Spinal cord (tissue), 10 donors: ENCODE data around the gene RIN1. TPM values are rescaled to one million over a fixed set of nuclear protein-coding genes. Genes with fewer than 3 reads are reported as not detected.
"Not testable (repeated sequence)": the region's sequence is repeated elsewhere in the genome, so short reads cannot be mapped to it uniquely, and the experiment has no call there.

Experiments used
- DNase-seq, 6 donors: peaks; one replicate each; pipeline versions ENCODE4 v3.0.0 to v3.0.0-alpha.2; 2013 to 2015; ENCODE audit warnings: low spot score in 6 of 6, low read depth in 4 of 6
- H3K27ac ChIP-seq: one replicate; pipeline ENCODE4 v1.5.1; 2013; ENCODE audit warnings: low read depth, low read length, control low read depth
- H3K27me3 ChIP-seq: one replicate; pipeline ENCODE4 v1.6.1; 2013; ENCODE audit warnings: low read length; ENCODE audit not compliant: control insufficient read depth, insufficient read depth
- H3K36me3 ChIP-seq: one replicate; pipeline ENCODE4 v1.6.1; 2013; ENCODE audit warnings: low read length; ENCODE audit not compliant: control insufficient read depth, insufficient read depth
- H3K4me1 ChIP-seq: one replicate; pipeline ENCODE4 v1.6.1; 2013; ENCODE audit warnings: low read length; ENCODE audit not compliant: control insufficient read depth, insufficient read depth
- H3K4me3 ChIP-seq: one replicate; pipeline ENCODE4 v1.5.1; 2013; ENCODE audit warnings: low read depth, low read length, control low read depth
- H3K9me3 ChIP-seq: one replicate; pipeline ENCODE4 v1.6.1; 2013; ENCODE audit warnings: low read length; ENCODE audit not compliant: control insufficient read depth, insufficient read depth
- WGBS: methylation state at CpG from one replicate; pipeline ENCODE4 v1.1.5; 2013; ENCODE audit warnings: missing lambda C conversion rate; ENCODE audit not compliant: insufficient coverage; 5-methylcytosine and 5-hydroxymethylcytosine counted together
- polyA plus RNA-seq, 2 donors: library from polyadenylated mRNA; unstranded; fragments of 120-200 nt; gene quantifications; one replicate each; pipeline ENCODE4 v1.2.1, GENCODE V29; 2013; ENCODE audit not compliant: insufficient read length in 2 of 2
- total RNA-seq, 2 donors: library from RNA; depleted of rRNA in 1 of 2; stranded (reverse); fragments of 120-200 nt in 1 of 2; fragments of >200 nt in 1 of 2; gene quantifications; one replicate each; pipeline versions ENCODE4 v1.2.3 to v1.2.4, GENCODE V29; 2013 to 2014
- donor health status: healthy.

RIN1 gene
- total and polyA plus RNA-seq, 4 donors = 0.79 to 3.2 (median 2.3) TPM

DNA sequence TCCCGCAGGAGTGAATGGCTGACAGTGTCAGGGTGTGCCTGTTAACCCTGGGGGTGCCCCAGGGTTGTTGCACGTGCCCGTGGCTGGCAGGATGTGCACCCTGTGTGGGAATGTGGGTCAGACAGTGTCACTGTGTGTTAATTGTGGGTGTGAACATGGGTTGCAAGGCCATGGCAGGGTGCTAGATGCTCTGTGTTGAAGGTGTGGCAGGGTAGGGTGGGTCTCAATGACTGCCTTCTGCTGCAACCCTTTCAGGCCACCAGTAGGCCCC is 8.3 kb downstream of the RIN1 start:
- Histone ChIP-seq H3K36me3 (peaks cover 13% of the 10 kb centered on the region), H3K4me3 (no peak overlapping the region), H3K9me3 (no peaks in the 10 kb centered on the region), H3K27ac (peak overlapping the region; percentile 67), H3K4me1 (peaks cover 34% of the 10 kb centered on the region), H3K27me3 (no peaks in the 10 kb centered on the region)
- 85% methylated on average over 3 of the region's 3 CpGs for WGBS
- DNase-seq = no peak

DNA sequence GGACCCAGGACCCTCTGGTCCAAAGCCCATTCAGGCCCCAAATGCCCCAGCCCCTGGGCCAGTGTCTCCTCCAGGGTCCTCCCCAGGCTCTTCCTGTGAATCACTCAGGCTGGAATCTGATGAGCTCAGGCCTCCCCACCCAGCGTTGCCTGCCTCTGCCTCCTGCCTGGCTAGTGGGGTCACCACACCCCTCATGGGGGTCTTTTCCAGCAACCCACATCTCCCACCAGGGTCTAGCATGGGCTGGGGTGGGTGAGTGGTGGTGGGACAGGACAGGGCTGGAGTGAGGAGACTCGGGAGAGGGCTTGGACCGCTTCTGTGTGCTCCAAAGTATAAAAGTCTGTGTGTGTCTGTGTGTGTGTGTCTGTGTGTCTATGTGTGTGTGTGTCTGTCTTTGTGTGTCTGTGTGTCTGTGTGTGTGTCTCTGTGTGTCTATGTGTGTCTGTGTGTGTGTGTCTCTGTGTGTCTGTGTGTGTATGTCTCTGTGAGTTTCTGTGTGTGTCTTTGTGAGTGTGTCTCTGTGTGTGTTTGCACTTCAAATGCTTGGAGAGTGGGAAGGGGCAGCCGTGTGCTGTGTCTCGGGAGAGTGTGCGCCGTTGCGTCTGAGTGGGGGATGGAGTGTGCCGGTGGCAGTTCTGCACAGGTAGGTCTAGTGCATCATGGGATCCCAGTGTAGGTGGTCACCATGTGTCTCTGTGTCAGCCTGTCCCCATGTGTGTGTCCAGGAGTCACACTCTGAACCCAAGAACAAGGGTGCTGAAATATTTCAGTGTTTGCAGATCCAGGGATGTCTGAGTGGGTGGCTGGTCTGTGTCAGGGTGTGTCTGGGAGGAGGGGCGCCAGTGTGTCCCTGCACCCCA is 8.8 kb downstream of the RIN1 start:
- peak overlapping the region; percentile 67 for H3K27ac ChIP-seq
- peaks cover 8% of the 10 kb centered on the region for H3K36me3 ChIP-seq
- no peak overlapping the region for H3K4me3 ChIP-seq
- H3K27me3 ChIP-seq = no peaks in the 10 kb centered on the region
- peaks cover 34% of the 10 kb centered on the region for H3K4me1 ChIP-seq
- no peaks in the 10 kb centered on the region for H3K9me3 ChIP-seq
- WGBS = 80% methylated on average over 9 of the region's 10 CpGs
- no peak for DNase-seq

GRCh38 chr11:66326261-66327111 is 9.7 kb downstream of the RIN1 start:
- H3K27me3 ChIP-seq = no peaks in the 10 kb centered on the region
- DNase-seq = peak in 1 of 6 donors; percentile 32
- H3K4me3 ChIP-seq = no peak overlapping the region
- peaks cover 34% of the 10 kb centered on the region for H3K4me1 ChIP-seq
- H3K9me3 ChIP-seq = no peaks in the 10 kb centered on the region
- 34% methylated on average over 14 of the region's 21 CpGs for WGBS
- no peaks in the 10 kb centered on the region for H3K36me3 ChIP-seq
- peak overlapping the region; percentile 67 for H3K27ac ChIP-seq

DNA sequence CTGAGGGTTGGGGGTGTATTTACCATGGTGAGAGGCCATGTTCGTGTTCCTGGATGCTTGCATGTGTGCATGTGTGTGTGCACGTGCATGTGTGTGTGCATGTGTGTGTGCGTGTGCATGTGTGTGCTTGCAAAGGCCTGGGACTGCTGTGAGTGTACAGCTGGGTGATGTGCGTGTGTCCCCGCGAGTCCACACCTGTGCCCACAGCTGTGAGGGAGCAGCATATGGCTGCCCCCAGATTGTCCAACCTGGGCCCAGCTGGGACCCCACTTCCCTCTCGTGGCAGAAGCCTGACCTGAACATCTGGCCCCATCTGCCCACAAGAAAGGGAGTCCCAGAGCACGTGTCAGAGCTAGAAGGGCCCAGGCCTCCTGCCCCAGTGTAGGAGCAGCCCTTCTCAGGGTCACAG is 11.0 kb downstream of the RIN1 start:
- Histone ChIP-seq H3K27me3 (no peaks in the 10 kb centered on the region), H3K36me3 (no peaks in the 10 kb centered on the region), H3K27ac (no peak overlapping the region), H3K4me3 (no peak overlapping the region), H3K9me3 (no peaks in the 10 kb centered on the region), H3K4me1 (peaks cover 34% of the 10 kb centered on the region)
- no peak for DNase-seq
- 85% methylated on average over 8 of the region's 8 CpGs for WGBS

- Histone ChIP-seq H3K9me3 (no peaks in the 10 kb centered on the region), H3K36me3 (no peaks in the 10 kb centered on the region), H3K27ac (no peak overlapping the region), H3K27me3 (no peaks in the 10 kb centered on the region), H3K4me3 (no peak overlapping the region), H3K4me1 (peaks cover 34% of the 10 kb centered on the region)
- 100% methylated on average over 1 of the region's 10 CpGs for WGBS
- no peak for DNase-seq
These were observed 11.6 kb downstream of the RIN1 start for GRCh38 chr11:66324664-66325063.

DNA sequence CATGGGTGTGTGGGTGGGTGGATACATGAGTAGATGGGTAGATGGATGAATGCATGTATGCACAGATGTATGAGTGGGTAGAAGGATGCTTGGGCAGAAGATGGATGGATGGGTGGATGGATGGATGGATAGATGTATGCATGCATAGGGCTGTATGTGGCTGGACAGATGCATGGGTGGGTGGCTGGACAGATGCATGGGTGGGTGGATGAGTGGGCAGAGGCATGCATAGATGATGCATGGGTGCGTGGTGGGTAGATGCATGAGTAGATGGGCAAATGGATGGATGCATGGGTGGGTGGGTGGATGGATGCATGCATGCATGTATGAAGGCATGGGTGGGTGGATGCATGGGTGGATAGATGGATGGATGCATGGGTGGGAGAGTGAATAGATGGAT is 12.6 kb downstream of the RIN1 start:
- peaks cover 35% of the 10 kb centered on the region for H3K4me1 ChIP-seq
- H3K27ac ChIP-seq = no peak overlapping the region
- no peak overlapping the region for H3K4me3 ChIP-seq
- no peak for DNase-seq
- H3K27me3 ChIP-seq = no peaks in the 10 kb centered on the region
- no peaks in the 10 kb centered on the region for H3K9me3 ChIP-seq
- H3K36me3 ChIP-seq = no peaks in the 10 kb centered on the region
- 100% methylated on average over 1 of the region's 1 CpG for WGBS

DNA sequence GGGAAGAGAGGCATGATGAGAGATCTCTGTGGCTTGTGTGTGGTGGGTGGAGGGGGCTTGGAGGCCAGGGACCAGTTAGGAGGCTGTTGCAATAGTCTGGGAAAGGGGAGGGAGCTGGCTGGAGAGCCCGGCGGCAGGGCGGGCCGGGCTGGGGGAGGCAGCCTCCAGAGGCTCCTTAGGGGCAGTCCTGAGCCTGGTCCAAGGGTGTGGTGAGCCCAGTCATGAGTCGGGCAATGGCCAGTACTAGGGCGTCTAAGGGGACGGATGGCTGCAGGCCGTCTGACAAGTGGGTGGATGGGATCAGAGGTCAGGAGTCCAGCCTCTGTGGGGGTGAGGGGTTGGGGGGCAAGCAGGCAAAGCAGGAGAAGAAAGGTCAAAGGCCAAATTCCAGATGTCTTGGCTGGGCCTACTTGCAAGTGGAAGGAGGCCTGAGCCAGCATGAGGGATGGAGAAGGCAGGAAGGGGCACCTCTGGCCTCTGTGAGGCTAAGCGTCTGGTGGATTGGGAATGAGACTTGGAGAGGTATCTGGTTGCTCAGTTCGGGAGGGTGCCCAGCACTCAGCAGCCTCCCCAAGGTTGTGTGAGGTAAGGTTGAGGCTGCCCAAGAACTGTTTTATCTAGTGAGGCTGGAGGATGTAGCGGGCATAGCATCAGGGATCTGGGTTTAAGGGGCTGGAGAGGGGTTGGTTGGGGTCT is 13.4 kb downstream of the RIN1 start:
- no peak for DNase-seq
- Histone ChIP-seq H3K4me1 (peaks cover 35% of the 10 kb centered on the region), H3K27me3 (no peaks in the 10 kb centered on the region), H3K27ac (no peak overlapping the region), H3K4me3 (no peak overlapping the region), H3K36me3 (no peaks in the 10 kb centered on the region), H3K9me3 (no peaks in the 10 kb centered on the region)
- 79% methylated on average over 11 of the region's 11 CpGs for WGBS

DNA sequence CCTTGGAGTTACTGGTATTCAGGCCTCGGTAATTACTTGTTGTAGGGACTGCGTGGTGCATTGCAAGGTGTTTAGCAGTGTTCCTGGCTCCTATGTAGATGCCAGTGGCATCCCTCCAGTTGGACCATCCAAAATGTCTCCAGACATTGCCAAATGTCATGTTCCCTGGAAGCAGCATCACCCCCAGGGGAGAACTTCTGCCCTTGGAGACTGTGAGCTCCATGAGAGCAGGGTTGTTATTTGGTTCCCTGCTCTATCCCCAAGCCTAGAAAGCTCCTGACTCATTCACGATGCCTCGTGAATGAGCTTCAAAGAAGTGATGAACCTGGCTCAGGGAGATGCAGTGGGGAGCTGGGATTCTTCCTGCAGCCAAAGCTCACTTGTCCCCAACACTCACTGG is 14.6 kb downstream of the RIN1 start:
- H3K36me3 ChIP-seq = no peaks in the 10 kb centered on the region
- DNase-seq = no peak
- H3K9me3 ChIP-seq = no peaks in the 10 kb centered on the region
- H3K4me3 ChIP-seq = no peak overlapping the region
- no peak overlapping the region for H3K27ac ChIP-seq
- WGBS = 90% methylated on average over 2 of the region's 4 CpGs
- H3K27me3 ChIP-seq = no peaks in the 10 kb centered on the region
- H3K4me1 ChIP-seq = peaks cover 35% of the 10 kb centered on the region

GRCh38 chr11:66320748-66321147 is 15.5 kb downstream of the RIN1 start:
- H3K27me3 ChIP-seq, H3K9me3 ChIP-seq, H3K4me3 ChIP-seq, H3K27ac ChIP-seq, H3K36me3 ChIP-seq, DNase-seq: not testable (repeated sequence)
- H3K4me1 ChIP-seq = peaks cover 33% of the 10 kb centered on the region
- whole genome bisulfite sequencing = no CpG with 5 or more reads among the region's 6 CpGs
